NB4 (cell line): ENCODE data around the gene IL34.

Experiments
- DNase-seq: peaks from one replicate; pipeline ENCODE4 v3.0.0; 2010; ENCODE audit warnings: low read depth
- H3K4me3 ChIP-seq: one replicate; pipeline ENCODE4 v1.5.1; 2011; ENCODE audit warnings: mild to moderate bottlenecking, low read depth, low read length, moderate library complexity
- MYC ChIP-seq: IDR thresholded peaks from 2 replicates; pipeline ENCODE4 v1.6.1; 2011; ENCODE audit warnings: low read depth, low read length
- POLR2A ChIP-seq: IDR thresholded peaks from 2 replicates; pipeline ENCODE4 v1.6.1; 2011; ENCODE audit warnings: mild to moderate bottlenecking; ENCODE audit not compliant: insufficient read length; ENCODE audit errors: extremely low read depth
- TF ChIP-seq, protein P1 (sequence below): IDR thresholded peaks from one replicate; pipeline ENCODE4 v1.5.1; 2012; ENCODE audit warnings: low read depth, low read length
- TF ChIP-seq, protein P2 (sequence below): IDR thresholded peaks from 2 replicates; pipeline ENCODE4 v1.6.1; 2011; ENCODE audit warnings: low read depth, low read length

IL34 gene

DNA sequence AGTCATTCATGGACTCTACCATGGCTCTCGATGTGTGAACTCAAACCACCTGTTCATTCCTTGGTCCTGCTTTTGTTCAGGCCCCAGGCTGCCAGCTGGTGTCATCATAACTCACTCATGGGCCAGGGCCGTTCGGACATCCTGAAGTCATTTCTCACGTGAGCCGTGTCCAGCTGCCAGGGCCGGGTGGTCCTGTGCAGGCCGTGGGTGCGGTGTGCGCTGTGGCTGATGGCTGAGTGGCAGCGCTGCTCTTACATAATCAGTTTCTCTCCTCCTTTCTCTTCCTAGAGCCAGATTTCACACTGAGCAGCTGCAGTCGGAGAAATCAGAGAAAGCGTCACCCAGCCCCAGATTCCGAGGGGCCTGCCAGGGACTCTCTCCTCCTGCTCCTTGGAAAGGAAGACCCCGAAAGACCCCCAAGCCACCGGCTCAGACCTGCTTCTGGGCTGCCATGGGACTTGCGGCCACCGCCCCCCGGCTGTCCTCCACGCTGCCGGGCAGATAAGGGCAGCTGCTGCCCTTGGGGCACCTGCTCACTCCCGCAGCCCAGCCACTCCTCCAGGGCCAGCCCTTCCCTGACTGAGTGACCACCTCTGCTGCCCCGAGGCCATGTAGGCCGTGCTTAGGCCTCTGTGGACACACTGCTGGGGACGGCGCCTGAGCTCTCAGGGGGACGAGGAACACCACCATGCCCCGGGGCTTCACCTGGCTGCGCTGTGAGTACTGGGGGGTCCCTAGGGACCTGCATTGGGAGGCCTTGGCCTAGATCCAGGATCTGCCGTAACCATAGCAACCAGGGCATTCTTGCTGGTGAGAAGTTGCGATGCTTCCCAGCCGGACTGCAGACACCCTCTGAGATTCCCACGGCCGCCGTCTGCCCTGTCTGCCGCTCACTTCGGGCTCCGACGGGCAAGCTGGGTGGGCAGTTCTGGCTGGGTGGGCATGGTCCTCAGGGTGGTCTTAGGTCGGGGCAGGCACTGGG is at the start of gene IL34:
TSS of gene IL34 (plus strand) at position 300 of the 982 bp plus-strand sequence. CDS start at position 689, 389 bp downstream.
- no peak for DNase-seq
- no peak within 1 kb of the TSS for H3K4me3 ChIP-seq
- TF ChIP-seq MYC: no peak
- TF ChIP-seq, protein P1, sequence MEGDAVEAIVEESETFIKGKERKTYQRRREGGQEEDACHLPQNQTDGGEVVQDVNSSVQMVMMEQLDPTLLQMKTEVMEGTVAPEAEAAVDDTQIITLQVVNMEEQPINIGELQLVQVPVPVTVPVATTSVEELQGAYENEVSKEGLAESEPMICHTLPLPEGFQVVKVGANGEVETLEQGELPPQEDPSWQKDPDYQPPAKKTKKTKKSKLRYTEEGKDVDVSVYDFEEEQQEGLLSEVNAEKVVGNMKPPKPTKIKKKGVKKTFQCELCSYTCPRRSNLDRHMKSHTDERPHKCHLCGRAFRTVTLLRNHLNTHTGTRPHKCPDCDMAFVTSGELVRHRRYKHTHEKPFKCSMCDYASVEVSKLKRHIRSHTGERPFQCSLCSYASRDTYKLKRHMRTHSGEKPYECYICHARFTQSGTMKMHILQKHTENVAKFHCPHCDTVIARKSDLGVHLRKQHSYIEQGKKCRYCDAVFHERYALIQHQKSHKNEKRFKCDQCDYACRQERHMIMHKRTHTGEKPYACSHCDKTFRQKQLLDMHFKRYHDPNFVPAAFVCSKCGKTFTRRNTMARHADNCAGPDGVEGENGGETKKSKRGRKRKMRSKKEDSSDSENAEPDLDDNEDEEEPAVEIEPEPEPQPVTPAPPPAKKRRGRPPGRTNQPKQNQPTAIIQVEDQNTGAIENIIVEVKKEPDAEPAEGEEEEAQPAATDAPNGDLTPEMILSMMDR: no peak
- TF ChIP-seq POLR2A: no peak
- TF ChIP-seq, protein P2, sequence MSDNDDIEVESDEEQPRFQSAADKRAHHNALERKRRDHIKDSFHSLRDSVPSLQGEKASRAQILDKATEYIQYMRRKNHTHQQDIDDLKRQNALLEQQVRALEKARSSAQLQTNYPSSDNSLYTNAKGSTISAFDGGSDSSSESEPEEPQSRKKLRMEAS: no peak

DNA sequence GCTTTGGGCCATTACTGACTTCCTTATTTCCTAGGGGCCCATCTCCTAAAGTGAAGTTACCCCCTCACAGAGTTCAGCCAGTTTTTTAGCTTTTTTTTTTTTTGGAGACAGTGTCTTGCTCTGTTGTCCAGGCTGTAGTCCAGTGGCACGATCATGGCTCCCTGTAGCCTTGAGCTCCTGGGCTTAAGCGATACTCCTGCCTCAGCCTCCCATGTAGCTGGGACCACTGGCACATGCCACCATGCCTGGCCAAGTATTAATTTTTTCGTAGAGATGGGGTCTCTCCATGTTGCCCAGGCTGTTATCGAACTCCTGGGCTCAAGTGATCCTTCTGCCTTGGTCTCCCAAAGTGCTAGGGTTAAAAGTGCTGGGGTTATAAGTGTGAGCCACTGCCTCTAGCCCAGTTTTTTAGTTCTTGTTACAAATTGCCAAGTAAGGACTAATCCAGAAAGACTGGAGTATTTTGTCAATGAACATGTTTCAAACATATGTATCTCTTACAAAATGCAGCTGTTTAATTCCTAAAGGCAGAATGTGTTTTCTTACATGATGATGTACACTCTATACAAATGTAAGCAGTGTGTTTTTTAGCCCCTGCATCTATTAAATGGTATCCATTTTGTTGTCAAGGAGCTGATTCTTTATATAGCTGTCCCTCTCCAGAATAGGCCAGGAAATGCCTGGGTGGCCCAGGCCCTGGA is 49.1 kb upstream of the IL34 start:
- H3K4me3 ChIP-seq: no peak overlapping the region
- no peak for TF ChIP-seq MYC
- TF ChIP-seq, protein P2: no peak
- TF ChIP-seq, protein P1: no peak
- TF ChIP-seq POLR2A: no peak
- DNase-seq: no peak

DNA sequence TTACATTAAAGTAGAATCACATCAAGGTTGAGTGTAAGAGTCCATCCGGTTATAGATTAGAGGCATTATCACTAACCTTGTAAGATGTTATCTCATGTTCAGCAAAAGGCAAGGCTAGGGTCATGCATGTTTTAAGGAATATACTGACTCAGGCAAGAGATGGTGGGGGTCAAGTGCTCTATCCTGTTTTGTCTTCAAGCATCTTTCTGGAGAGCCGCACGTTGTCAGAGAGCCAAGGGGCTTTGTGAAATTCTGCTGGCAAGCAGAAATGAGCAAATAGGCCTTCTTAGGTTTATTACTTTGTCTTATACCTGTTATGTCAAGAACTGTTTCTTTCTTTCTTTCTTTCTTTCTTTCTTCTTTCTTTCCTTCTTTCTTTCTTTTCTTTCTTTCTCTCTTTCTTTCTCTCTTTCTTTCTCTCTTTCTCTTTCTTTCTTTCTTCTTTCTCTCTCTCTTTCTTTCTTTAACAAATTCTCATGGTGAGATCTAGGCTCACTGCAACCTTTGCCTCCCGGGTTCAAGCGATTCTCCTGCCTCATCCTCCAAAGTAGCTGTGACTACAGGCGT is 47.3 kb upstream of the IL34 start:
- no peak overlapping the region for H3K4me3 ChIP-seq
- TF ChIP-seq, protein P2: no peak
- TF ChIP-seq MYC: no peak
- TF ChIP-seq, protein P1: no peak
- no peak for DNase-seq

DNA sequence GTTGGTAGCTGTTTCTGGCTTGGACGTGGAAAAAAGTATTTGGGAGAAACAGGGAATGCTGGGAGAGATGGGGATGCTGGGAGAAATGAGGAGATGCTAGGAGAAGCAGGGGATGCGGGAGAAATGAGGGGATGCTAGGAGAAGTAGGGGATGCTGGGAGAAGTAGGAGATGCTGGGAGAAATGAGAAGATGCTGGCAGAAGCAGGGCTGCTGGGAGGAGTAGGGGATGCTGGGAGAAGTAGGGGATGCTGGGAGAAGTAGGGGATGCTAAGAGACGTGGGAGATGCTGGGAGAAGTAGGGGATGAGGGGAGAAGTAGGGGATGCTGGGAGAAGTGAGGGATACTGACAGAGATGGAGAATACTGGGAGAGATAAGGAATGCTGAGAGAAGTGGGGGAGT is 45.6 kb upstream of the IL34 start:
- H3K4me3 ChIP-seq: no peak overlapping the region
- TF ChIP-seq MYC (no peak), POLR2A (no peak)
- TF ChIP-seq, protein P2: no peak
- TF ChIP-seq, protein P1: no peak
- no peak for DNase-seq

DNA sequence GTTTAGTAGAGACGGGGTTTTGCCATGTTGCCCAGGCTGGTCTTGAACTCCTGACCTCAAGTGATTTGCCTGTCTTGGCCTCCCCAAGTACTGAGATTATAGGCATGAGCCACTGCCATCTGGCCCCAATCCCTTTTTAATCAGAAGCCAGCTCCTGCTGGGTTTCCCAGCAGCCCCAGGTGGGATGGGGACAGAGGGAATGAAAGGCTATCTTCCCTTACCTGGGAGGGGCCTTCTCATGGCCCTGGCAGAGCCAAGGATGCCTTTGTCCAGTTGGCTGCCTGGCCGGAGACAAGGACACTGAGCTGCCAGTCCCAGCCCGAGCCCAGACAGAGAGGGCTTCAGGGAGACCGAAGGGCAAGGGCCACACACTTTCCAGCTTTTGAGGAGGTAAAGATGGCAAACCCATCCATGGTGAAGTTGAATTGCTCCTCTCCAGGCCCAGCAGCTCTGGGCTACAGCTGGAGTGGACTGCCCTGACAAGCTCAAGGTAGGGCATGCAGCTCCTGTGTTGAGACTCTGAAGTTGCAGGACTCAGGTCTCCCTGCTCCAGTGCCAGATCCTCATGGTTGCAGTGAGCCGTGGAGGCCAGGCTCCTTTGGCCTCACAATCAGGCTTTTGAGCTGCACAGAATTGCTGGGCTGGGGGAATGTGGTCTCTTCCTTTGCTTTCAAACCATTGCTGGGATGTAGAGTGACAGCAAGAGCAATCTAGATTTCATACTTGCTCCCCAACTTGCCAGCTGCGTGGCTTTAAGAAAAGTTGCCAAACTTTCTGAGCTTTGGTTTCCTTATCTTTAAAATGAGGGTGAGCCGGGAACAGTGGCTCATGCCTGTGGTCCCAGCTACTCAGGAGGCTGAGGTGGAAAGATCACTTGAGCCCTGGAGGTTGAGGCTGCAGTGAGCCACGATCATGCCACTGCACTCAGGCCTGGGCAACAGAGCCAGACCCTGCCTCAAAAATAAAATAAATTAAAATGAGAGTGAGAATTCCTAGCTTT is 44.5 kb upstream of the IL34 start:
- DNase-seq: no peak
- H3K4me3 ChIP-seq: no peak overlapping the region
- no peak for TF ChIP-seq MYC
- TF ChIP-seq, protein P2: no peak
- TF ChIP-seq, protein P1: no peak
- no peak for TF ChIP-seq POLR2A
